Occipital lobe (tissue), 2 donors: Measurements from ENCODE around the gene ANAPC16. TPM values are rescaled to one million over a fixed set of nuclear protein-coding genes. Genes with fewer than 3 reads are reported as not detected.
"Not testable (repeated sequence)": the region's sequence is repeated elsewhere in the genome, so short reads cannot be mapped to it uniquely, and the experiment has no call there.

Experiments used
- DNase-seq: peaks from one replicate; lab custom pipeline; 2025; lab: John Stamatoyannopoulos, UW
- total RNA-seq: library from RNA; depleted of rRNA; stranded (reverse); fragments of >200 nt; gene quantifications from one replicate; pipeline ENCODE4 v1.2.3, GENCODE V29; 2014

ANAPC16 gene
- total RNA-seq, 1 donor from 2014 or later = 34.2 TPM

DNA sequence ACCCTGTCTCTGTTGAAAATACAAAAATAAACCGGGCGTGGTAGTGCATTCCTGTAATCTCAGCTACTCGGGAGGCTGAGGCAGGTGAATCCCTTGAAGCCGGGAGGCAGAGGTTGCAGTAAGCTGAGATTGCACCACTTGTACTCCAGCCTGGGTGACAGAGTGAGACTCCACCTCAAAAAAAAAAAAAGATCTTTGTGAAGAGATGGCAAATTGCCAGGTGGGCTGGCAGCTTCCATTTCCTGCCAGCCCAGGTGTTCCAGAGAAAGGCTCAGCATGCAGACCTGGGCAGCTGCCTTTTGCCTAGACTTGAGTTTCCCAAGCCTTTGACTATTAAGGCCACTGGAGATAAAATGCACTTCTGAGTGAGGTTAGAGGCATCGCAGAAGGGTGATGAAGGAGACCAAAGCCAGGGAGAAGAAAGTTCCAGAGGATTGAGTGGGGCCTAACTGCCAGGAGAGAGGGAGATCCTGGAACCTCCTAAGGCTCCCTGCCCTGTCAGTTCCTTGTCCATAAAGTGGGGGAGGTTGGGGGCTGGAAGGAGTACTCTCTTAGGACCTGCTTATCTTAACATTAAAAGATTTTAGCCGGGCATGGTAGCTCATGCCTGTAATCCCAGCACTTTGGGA is 47.9 kb downstream of the ANAPC16 start:
- no peak for DNase-seq

DNA sequence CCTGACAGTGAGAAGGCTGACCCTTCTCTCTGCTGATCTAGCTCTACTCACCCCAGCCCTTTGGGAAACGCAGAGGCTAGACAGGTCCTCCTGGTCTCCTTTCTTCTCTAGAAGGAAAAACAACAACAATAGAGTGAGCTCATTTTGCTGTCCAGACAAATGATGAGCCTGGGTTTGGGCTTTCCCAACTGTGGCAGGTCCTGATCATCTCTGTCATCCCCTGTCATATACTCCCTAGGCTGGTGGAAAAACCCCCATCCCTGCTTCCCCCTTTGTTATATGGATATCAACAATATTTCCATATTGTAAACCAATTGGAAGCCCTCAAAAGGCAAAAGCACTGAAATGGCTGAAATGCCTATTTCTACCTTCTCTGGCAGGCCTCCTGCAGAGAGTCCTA is 48.7 kb downstream of the ANAPC16 start:
- no peak for DNase-seq

DNA sequence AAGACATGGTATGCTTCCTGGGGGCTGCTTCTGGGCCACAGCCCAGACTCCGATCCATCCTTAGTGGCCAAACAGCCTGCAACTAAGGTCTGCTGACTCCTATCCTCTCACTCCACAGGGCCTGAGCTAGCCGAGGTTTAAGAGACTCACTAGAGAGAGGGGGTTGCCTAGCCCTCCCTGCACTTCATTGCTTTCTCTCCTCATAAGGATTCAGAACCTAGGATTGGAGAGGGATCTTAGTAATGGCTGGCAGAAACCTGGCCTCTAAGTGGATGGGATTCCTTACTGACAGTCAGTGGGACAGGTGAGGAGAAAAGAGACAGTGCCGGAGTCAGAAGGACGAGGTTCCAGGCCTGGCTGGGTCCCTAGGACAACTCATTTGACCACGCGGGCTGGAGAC is 49.7 kb downstream of the ANAPC16 start:
- no peak for DNase-seq

GRCh38 chr10:72265990-72266865 is 50.4 kb downstream of the ANAPC16 start:
- DNase-seq = no peak

- no peak for DNase-seq
Measured at GRCh38 chr10:72267381-72267780, 51.6 kb downstream of the ANAPC16 start.

- DNase-seq = no peak
Measured at GRCh38 chr10:72267819-72268399, 52.1 kb downstream of the ANAPC16 start.

DNA sequence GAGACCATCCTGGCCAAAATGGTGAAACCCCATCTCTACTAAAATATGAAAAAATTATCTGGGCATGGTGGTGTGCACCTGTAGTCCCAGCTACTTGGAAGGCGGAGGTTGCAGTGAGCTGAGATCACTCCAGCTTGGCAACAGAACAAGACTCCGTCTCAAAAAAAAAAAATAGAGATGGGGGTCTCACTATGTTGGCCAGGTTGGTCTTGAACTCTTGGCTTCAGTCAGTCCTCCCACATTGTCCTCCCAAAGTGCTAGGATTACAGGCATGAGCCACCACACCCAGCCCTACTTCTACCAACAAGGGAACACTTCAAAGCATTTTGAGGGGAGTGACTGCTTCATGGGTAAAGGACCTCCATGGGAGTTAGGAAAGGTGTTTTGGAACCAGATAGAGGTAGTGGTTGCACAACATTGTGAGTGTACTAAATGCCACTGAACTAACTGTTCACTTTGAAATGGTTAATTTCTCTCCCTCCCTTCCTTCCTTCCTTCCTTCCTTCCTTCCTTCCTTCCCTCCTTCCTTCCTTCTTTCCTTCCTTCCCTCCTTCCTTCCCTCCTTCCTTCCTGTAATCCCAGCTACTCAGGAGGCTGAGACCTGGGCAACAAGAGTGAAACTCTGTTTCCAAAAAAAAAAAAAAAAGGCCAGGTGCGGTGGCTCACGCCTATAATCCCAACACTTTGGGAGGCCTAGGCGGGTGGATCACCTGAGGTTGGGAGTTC is 52.8 kb downstream of the ANAPC16 start:
- DNase-seq = not testable (repeated sequence)

GRCh38 chr10:72270607-72271281 is 54.9 kb downstream of the ANAPC16 start:
- no peak for DNase-seq

DNA sequence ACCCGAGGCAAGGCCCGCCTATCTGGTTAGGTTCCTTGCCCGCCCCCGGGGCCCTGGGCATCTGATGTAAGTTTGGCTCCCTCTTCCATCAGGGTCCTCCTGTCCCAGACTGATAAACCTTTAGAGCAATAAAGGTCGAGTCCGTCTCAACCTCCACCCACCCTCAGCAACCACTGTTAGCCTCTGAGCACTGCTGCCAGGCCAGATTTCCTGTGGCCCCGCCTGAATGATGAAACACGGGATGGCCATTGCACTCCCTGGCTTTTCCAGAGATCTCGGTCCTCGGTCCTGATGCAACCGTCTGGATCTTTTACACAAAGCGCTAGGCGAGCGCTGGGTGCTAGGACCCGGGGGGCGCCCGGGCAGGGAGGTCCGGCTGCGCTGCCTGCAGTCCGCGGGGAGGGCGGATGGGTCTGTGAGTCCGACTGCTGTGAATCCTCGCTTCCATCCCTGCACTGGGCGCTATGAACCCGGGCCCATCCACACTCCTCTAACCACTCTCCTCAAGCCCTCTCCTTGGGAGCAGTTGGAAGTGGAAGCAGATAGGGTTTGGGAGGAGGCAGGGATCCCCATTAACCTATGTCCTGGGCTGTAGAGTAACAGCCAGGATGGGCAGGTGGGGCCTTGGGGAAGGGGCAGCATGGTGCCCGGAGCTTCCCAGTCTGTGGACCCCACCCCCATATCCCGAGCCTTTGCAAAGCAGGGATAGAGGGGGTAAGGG is 57.0 kb downstream of the ANAPC16 start:
- peak; percentile 87 for DNase-seq

GRCh38 chr10:72273410-72274212 is 57.8 kb downstream of the ANAPC16 start, which contains the start of gene DDIT4:
TSS of gene DDIT4 (plus strand) at chr10:72273924. CDS start at chr10:72274217, 293 bp downstream.
- peak; percentile 99 for DNase-seq

- no peak for DNase-seq
Measured at GRCh38 chr10:72274213-72274729, 58.5 kb downstream of the ANAPC16 start.

- DNase-seq = peak; percentile 63
Measured at GRCh38 chr10:72274730-72275350, 59.0 kb downstream of the ANAPC16 start.

GRCh38 chr10:72275351-72276012 is 59.7 kb downstream of the ANAPC16 start:
- DNase-seq = no peak

GRCh38 chr10:72276013-72276387 is 60.2 kb downstream of the ANAPC16 start:
- DNase-seq = no peak

- no peak for DNase-seq
Measured at GRCh38 chr10:72276421-72277339, 60.9 kb downstream of the ANAPC16 start.

DNA sequence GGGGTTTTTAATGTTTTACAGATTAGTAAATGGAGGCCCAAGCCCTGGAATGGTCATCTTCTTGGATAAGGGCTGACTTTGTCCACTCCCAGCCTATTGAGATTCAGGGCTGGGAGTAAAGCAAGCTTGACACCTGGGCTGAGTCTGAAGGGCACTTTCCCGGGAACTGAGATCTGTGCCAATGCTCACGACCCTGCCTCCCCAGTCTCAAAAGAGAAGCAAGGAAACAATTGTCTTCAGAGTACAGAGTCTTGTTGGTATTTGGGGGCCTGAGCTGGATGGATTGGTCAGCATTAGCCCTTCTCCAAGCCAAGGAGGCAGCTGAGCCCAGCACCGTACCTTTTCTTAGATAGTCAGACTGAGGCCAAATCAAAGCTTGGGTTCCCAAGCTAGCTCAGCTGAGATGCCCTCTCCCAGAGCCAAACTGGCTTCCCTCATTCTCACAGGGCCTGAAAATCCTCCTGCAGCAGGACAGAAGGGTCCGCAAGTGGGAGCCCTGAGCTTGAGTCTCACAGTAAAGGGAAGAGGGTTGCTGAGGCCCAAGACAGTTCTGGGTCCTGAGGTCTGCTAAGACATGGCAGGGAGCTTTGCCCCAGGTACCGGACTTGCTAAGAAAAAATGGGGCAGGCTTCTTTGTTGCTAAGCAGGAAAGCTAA is 61.7 kb downstream of the ANAPC16 start:
- DNase-seq = no peak
